HG02938 (cell line): ENCODE results near the gene MTFR1L.

ENCODE experiments used
- ATAC-seq: cut with Tn5 transposase; IDR thresholded peaks from one replicate; pipeline ENCODE4 v1.9.1; 2021; ENCODE audit warnings: mild to moderate bottlenecking, moderate library complexity; ENCODE audit not compliant: unreplicated experiment

MTFR1L gene

GRCh38 chr1:25875856-25876692 lies 56.3 kb downstream of the MTFR1L start:
- no peak for ATAC-seq

DNA sequence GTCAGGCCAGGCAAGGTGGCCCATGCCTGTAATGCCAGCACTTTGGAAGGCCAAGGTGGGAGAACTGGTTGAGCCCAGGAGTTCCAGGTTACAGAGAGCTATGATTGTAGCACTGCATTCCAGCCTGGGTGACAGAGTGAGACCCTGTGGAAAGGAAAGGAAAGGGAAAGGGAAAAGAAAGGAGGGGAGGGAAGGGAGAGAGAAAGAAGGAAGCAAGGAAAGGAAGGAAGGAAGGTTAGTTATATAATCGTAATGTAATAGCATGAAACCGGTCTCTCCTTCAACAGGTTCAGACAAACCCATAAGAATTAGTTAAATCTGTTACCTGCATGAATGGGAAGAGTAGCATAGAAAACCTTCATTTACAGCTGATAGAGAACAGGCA lies 56.9 kb downstream of the MTFR1L start:
- no peak for ATAC-seq

DNA sequence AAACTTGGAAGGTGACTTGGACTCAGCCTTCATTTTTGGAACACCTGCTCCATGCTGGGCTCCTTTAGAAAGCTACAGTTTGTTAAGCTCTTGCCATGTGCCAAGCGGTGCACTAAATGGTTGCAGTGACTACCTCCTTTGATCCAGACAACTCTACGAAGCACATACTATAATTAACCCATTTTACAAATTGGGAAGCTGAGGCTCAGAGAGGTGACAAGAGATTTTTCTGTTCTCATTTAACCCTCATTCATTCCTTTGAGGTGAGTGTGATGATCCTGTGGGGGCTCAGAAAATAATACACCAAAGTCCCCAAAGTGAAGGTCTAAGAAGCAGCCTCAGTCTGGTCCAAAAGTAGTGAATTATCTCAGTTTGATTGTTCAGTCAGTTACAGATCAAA lies 57.4 kb downstream of the MTFR1L start:
- ATAC-seq, result no peak

GRCh38 chr1:25878690-25879089 lies 58.9 kb downstream of the MTFR1L start:
- ATAC-seq, result no peak

GRCh38 chr1:25879675-25880074 lies 59.9 kb downstream of the MTFR1L start:
- no peak for ATAC-seq

- no peak for ATAC-seq
These were observed 60.8 kb downstream of the MTFR1L start for GRCh38 chr1:25880518-25880917.

- no peak for ATAC-seq
These were observed 61.5 kb downstream of the MTFR1L start for GRCh38 chr1:25881266-25881665.
